T follicular helper cell (primary cell): ENCODE measurements around the gene APOC4.
"Not testable (repeated sequence)": the region's sequence is repeated elsewhere in the genome, so short reads cannot be mapped to it uniquely, and the experiment has no call there.

Experiments used
- DNase-seq: peaks from one replicate; pipeline ENCODE4 v3.0.0-alpha.2; 2020; ENCODE audit warnings: low read depth
- total RNA-seq, 2 experiments: gene quantifications; one replicate each; lab custom pipeline; 2026; lab: John Stamatoyannopoulos, UW

The APOC4 gene
- total RNA-seq, result 0 reads per million in 2 experiments

- DNase-seq, result no peak
These were observed at the start of gene APOC4 for GRCh38 chr19:44942067-44942571. APOC4 (plus strand) TSS chr19:44942237; CDS start chr19:44942278, 41 bp downstream.

- no peak for DNase-seq
These were observed 49.1 kb upstream of the APOC4 start for GRCh38 chr19:44892932-44893331.

GRCh38 chr19:44893332-44894051 lies 48.5 kb upstream of the APOC4 start:
- no peak for DNase-seq

DNA sequence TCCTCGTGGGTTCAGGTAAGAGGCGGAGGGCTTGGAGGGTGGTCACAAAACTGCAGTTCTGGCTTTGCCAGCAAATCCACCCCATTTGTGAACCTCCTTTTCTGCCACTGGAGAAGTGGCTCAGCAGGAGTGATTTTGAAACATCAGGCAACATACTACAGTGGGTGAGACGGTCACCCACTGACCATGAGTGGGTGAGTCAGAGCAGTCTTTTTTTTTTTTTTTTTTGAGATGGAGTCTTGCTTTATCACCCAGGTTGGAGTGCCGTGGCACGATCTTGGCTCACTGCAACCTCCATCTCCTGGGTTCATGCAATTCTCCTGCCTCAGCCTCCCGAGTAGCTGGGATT lies 48.0 kb upstream of the APOC4 start:
- no peak for DNase-seq

DNA sequence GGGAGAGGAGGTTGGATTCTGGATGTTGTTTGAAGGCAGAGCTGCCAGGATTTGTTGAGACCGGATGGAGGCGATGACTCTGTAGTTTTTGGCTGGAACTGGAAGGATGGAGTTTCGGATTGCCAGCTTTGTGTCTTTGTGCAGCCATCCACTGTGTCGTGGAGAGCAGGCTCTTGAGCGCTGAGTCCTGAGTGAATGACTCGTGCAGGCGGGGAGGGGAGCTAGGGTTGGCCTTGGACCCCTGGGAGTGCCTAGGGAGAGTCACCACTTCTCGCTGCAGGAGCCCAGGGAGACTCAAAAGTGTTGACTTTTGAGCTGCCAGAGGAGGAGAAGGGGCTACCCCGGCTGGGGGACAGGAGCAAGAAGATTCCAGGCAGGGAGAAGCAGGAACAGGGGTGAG lies 47.1 kb upstream of the APOC4 start:
- no peak for DNase-seq

- DNase-seq, result no peak
These were observed 44.2 kb upstream of the APOC4 start for GRCh38 chr19:44897835-44898234.

DNA sequence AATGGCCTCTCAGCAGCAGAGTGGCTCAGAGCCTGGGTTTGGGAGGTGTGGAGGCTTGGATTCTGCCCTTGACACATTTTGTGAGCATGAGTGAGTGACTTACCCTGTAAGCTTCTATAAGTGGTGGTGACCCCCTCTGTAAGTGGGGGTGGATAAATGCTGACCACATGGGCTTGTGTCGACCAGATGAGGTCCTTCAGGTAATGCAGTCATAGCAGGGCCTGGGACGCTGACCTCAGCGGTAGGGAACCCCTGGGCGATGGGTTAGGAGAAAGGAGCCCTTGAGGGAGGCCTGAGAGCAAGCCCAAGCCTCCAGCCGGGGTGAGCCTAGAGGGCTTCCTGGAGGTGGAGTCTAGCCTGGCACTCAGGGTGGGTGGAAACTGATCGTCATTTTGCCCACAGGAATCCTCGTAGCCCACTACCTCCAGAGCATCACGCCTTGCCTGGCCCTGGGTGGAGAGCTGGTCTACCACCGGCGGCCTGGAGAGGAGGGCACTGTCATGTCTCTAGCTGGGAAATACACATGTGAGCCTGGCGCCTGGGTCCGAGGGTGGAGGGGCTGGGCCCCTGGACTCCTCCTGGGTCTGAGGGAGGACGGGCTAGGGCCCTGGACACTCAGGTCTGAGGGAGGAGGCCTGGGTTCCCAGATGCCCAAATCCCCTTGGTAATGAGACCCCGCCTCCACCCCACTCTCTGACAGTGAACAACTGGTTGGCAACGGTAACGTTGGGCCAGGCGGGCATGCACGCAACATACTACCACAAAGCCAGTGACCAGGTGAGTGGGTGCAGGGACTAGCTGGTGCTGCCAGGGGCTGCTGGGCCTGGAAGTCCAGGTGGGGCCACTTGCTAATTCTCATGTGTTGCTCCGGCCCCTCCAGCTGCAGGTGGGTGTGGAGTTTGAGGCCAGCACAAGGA lies 41.5 kb upstream of the APOC4 start:
- DNase-seq, result no peak

DNA sequence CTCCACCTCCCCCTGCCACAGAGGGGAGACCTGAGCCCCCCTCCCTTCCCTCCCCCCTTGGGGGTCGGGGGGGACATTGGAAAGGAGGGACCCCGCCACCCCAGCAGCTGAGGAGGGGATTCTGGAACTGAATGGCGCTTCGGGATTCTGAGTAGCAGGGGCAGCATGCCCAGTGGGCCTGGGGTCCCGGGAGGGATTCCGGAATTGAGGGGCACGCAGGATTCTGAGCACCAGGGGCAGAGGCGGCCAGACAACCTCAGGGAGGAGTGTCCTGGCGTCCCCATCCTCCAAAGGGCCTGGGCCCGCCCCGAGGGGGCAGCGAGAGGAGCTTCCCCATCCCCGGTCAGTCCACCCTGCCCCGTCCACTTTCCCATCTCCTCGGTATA lies 38.8 kb upstream of the APOC4 start:
- no peak for DNase-seq

DNA sequence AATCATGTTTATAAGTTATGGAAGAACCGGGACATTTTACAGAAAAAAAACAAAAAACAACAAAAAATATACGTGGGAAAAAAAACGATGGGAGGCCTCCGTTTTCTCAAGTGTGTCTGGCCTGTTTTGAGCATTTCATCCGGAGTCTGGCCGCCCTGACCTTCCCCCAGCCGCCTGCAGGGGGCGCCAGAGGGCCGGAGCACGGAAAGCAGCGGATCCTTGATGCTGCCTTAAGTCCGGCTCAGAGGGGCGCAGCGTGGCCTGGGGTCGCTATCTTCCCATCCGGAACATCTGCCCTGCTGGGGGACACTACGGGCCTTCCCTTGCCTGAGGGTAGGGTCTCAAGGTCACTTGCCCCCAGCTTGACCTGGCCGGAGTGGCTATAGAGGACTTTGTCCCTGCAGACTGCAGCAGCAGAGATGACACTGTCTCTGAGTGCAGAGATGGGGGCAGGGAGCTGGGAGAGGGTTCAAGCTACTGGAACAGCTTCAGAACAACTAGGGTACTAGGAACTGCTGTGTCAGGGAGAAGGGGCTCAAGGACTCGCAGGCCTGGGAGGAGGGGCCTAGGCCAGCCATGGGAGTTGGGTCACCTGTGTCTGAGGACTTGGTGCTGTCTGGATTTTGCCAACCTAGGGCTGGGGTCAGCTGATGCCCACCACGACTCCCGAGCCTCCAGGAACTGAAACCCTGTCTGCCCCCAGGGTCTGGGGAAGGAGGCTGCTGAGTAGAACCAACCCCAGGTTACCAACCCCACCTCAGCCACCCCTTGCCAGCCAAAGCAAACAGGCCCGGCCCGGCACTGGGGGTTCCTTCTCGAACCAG lies 38.2 kb upstream of the APOC4 start:
- peak; percentile 59 for DNase-seq

DNA sequence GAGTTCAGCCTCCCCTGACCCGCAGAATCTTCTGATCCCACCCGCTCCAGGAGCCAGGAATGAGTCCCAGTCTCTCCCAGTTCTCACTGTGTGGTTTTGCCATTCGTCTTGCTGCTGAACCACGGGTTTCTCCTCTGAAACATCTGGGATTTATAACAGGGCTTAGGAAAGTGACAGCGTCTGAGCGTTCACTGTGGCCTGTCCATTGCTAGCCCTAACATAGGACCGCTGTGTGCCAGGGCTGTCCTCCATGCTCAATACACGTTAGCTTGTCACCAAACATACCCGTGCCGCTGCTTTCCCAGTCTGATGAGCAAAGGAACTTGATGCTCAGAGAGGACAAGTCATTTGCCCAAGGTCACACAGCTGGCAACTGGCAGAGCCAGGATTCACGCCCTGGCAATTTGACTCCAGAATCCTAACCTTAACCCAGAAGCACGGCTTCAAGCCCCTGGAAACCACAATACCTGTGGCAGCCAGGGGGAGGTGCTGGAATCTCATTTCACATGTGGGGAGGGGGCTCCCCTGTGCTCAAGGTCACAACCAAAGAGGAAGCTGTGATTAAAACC lies 37.5 kb upstream of the APOC4 start:
- DNase-seq, result no peak

- DNase-seq, result no peak
These were observed 36.4 kb upstream of the APOC4 start, which contains the start of gene APOE for GRCh38 chr19:44905437-44906160. APOE (plus strand) TSS chr19:44905796; CDS start chr19:44906625, 829 bp downstream.

DNA sequence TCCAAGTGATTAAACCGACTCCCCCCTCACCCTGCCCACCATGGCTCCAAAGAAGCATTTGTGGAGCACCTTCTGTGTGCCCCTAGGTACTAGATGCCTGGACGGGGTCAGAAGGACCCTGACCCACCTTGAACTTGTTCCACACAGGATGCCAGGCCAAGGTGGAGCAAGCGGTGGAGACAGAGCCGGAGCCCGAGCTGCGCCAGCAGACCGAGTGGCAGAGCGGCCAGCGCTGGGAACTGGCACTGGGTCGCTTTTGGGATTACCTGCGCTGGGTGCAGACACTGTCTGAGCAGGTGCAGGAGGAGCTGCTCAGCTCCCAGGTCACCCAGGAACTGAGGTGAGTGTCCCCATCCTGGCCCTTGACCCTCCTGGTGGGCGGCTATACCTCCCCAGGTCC lies 34.4 kb upstream of the APOC4 start:
- DNase-seq, result no peak

DNA sequence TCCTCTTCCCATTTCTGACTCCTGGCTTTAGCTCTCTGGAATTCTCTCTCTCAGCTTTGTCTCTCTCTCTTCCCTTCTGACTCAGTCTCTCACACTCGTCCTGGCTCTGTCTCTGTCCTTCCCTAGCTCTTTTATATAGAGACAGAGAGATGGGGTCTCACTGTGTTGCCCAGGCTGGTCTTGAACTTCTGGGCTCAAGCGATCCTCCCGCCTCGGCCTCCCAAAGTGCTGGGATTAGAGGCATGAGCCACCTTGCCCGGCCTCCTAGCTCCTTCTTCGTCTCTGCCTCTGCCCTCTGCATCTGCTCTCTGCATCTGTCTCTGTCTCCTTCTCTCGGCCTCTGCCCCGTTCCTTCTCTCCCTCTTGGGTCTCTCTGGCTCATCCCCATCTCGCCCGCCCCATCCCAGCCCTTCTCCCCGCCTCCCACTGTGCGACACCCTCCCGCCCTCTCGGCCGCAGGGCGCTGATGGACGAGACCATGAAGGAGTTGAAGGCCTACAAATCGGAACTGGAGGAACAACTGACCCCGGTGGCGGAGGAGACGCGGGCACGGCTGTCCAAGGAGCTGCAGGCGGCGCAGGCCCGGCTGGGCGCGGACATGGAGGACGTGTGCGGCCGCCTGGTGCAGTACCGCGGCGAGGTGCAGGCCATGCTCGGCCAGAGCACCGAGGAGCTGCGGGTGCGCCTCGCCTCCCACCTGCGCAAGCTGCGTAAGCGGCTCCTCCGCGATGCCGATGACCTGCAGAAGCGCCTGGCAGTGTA lies 33.8 kb upstream of the APOC4 start:
- no peak for DNase-seq

GRCh38 chr19:44908836-44909261 lies 33.2 kb upstream of the APOC4 start:
- DNase-seq, result no peak

DNA sequence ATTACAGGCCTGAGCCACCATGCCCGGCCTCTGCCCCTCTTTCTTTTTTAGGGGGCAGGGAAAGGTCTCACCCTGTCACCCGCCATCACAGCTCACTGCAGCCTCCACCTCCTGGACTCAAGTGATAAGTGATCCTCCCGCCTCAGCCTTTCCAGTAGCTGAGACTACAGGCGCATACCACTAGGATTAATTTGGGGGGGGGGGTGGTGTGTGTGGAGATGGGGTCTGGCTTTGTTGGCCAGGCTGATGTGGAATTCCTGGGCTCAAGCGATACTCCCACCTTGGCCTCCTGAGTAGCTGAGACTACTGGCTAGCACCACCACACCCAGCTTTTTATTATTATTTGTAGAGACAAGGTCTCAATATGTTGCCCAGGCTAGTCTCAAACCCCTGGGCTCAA lies 32.3 kb upstream of the APOC4 start:
- DNase-seq, result no peak

DNA sequence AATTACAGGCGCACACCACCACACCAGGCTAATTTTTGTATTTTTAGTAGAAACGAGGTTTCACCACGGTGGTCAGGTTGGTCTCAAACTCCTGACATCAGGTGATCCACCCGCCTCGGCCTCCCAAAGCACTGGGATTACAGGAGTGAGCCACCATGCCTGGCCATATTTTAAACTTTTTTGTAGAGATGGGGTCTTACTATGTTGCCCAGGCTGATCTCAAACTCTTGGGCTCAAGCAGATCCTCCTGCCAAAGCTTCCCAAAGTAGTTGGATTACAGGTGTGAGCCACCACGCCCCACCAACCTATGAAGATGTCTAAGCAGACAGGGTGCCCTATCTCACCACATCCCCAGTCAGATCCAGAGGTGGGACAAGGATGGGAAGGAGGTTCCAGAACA lies 30.1 kb upstream of the APOC4 start:
- not testable (repeated sequence) for DNase-seq

DNA sequence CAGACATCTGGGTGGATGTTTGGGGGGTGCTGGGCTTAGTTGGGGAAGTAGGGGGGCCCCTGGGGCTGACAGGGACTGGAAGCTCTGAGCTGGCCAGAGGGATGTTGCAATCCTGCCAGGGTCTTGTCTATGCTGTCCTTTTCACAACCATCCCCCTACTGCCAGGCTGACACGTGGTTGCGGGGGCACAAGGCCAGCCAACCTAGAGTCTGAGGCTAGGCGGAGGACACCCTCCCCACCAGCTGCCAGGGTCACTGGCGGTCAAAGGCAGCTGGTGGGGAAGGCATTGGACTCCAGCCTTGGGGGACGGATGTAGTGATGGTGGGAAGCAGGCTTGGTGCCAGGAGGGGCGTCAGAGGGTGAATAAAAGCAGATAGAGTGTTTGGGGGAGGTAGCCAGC lies 29.2 kb upstream of the APOC4 start:
- DNase-seq, result no peak

DNA sequence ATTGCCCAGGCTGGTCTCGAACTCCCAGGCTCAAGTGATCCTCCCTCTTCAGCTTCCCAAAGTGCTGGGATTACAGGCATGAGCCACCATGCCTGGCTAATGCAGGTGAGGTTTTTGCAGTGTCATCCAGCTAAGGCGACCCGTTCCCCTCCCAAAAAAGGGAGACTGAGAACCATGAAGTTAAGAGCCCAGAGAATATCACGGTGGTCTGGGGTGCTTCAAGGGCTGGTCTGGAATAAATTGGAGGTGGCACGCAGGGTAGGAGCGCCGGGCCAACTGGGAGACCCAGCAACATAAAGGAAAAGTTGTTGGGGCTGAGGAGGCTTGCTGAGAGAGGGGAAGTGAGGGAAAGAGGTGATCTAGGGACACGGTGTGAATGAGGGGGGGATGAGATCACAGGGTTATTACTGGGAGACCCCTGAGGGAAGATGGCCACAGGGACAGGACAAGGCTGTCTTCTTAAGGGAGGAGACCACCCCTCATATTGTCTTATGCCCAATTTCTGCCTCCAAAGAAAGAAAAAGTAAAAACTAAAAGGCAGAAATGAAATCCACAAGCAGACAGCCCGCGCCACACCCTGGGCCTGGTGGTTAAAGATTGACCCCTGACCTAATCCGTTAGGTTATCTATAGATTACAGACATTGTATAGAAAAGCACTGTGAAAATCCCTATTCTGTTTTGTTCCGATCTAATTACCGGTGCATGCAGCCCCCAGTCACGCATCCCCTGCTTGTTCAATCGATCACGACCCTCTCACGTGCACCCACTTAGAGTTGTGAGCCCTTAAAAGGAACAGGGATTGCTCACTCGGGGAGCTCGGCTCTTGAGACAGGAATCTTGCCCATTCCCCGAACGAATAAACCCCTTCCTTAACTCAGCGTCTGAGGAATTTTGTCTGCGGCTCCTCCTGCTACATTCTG lies 28.3 kb upstream of the APOC4 start:
- not testable (repeated sequence) for DNase-seq
